HCT116 (cell line): ENCODE measurements around the gene SPOCK3. TPM values are rescaled to one million over a fixed set of nuclear protein-coding genes. Genes with fewer than 3 reads are reported as not detected.
"Not testable (repeated sequence)": the region's sequence is repeated elsewhere in the genome, so short reads cannot be mapped to it uniquely, and the experiment has no call there.

Source experiments
- ATAC-seq: fragments of 200-7000 bp; cut with Tn5 transposase; 2 replicates; pipeline ENCODE4 v1.9.1; 2020; ENCODE audit warnings: mild to moderate bottlenecking, moderate library complexity
- BruUV-seq: library from RNA; stranded (reverse); fragments of 400-500 nt; replicated peaks from 2 replicates; lab custom pipeline; 2021; lab: Mats Ljungman, UMichigan
- CTCF ChIA-PET: fragments of 300-600 bp; sonication (Branson Sonifier 250); formaldehyde crosslinking; loops from one replicate; lab custom pipeline; 2021; ENCODE audit warnings: antibody characterized with exemption; lab: Charles Lee
- POLR2A ChIA-PET: fragments of 300-600, 350-600 bp; sonication (Branson Sonifier 250); formaldehyde crosslinking; loops from one replicate; lab custom pipeline; 2021; ENCODE audit warnings: antibody characterized with exemption; lab: Charles Lee
- RAD21 ChIA-PET, 2 experiments: fragments of 300-600 bp; sonication (Branson Sonifier 250); formaldehyde crosslinking; loops; one replicate each; lab custom pipeline; 2023; ENCODE audit warnings: low total read pairs in 2 of 2; ENCODE audit not compliant: uncharacterized antibody in 2 of 2, unreplicated experiment in 2 of 2, low non-redundant PET in 1 of 2; lab: Charles Lee
- DNase-seq: peaks from one replicate; pipeline ENCODE4 v3.0.0-alpha.2; 2010; ENCODE audit warnings: low read depth, low spot score
- H2AFZ ChIP-seq: fragments of 200-600 bp; shearing (Covaris generic), sonication (generic); 2 replicates; pipeline ENCODE4 v1.6.1; 2017; ENCODE audit warnings: low read depth, mixed run types, mixed read lengths, antibody characterized with exemption, low read length; ENCODE audit not compliant: poor library complexity, severe bottlenecking
- H3K27ac ChIP-seq: 2 replicates; pipeline ENCODE4 v1.5.1; 2012; ENCODE audit warnings: low read depth, low read length
- H3K27me3 ChIP-seq: fragments of 200-600 bp; sonication (generic); 2 replicates; pipeline ENCODE4 v1.6.1; 2016; ENCODE audit warnings: mixed run types, low read length, mixed read lengths; ENCODE audit not compliant: insufficient read depth
- H3K36me3 ChIP-seq, 2 experiments: fragments of 200-500 bp in 1 of 2; fragments of 200-600 bp in 1 of 2; sonication (Bioruptor generic) in 1 of 2; sonication (generic) in 1 of 2; 2 replicates each; pipeline versions ENCODE4 v1.5.1 to v1.6.1; 2014 to 2016; ENCODE audit warnings: low read length in 2 of 2, inconsistent platforms in 1 of 2, mixed read lengths in 1 of 2, mixed run types in 1 of 2; ENCODE audit not compliant: insufficient read depth in 2 of 2, control insufficient read depth in 1 of 2
- H3K4me1 ChIP-seq, 2 experiments: fragments of 200-600 bp in 1 of 2; sonication (generic) in 1 of 2; 2 replicates each; pipeline versions ENCODE4 v1.5.1 to v1.6.1; 2012 to 2017; ENCODE audit warnings: low read length in 2 of 2, inconsistent platforms in 1 of 2, mild to moderate bottlenecking in 1 of 2, mixed read lengths in 1 of 2, mixed run types in 1 of 2, moderate library complexity in 1 of 2; ENCODE audit not compliant: insufficient read depth in 2 of 2, control insufficient read depth in 1 of 2
- H3K4me2 ChIP-seq: fragments of 200-600 bp; sonication (generic); 2 replicates; pipeline ENCODE4 v1.6.1; 2017; ENCODE audit warnings: mixed run types, low read length, mixed read lengths
- H3K4me3 ChIP-seq, 2 experiments: fragments of 200-600 bp in 1 of 2; sonication (generic) in 1 of 2; replicated peaks in 1 of 2; 2 replicates each; pipeline ENCODE4 v1.5.1; 2011 to 2016; ENCODE audit warnings: low read length in 2 of 2, control low read depth in 1 of 2, low read depth in 1 of 2, mild to moderate bottlenecking in 1 of 2, mixed read lengths in 1 of 2, mixed run types in 1 of 2
- H3K79me2 ChIP-seq: fragments of 200-600 bp; sonication (generic); 2 replicates; pipeline ENCODE4 v1.6.1; 2017; ENCODE audit warnings: mild to moderate bottlenecking, mixed run types, low read length, moderate library complexity, mixed read lengths; ENCODE audit not compliant: insufficient read depth
- H3K9ac ChIP-seq: fragments of 200-600 bp; sonication (generic); 2 replicates; pipeline ENCODE4 v1.6.1; 2016; ENCODE audit warnings: low read length, mixed read lengths
- H3K9me2 ChIP-seq: fragments of 200-600 bp; sonication (generic), shearing (Covaris generic); 2 replicates; pipeline ENCODE4 v1.6.1; 2017; ENCODE audit warnings: mixed run types, mild to moderate bottlenecking, moderate library complexity; ENCODE audit not compliant: insufficient read depth
- H3K9me3 ChIP-seq, 2 experiments: fragments of 200-500 bp in 1 of 2; fragments of 200-600 bp in 1 of 2; sonication (Bioruptor generic) in 1 of 2; sonication (generic) in 1 of 2; 2 replicates each; pipeline ENCODE4 v1.6.1; 2014 to 2017; ENCODE audit warnings: low read length in 2 of 2, mixed read lengths in 2 of 2, inconsistent platforms in 1 of 2, low read depth in 1 of 2, mild to moderate bottlenecking in 1 of 2, mixed run types in 1 of 2, moderate library complexity in 1 of 2; ENCODE audit not compliant: control insufficient read depth in 1 of 2, insufficient read depth in 1 of 2
- H4K20me1 ChIP-seq: fragments of 200-600 bp; sonication (generic), shearing (Covaris generic); 2 replicates; pipeline ENCODE4 v1.6.1; 2017; ENCODE audit warnings: mixed run types, mild to moderate bottlenecking, moderate library complexity; ENCODE audit not compliant: insufficient read depth
- CEBPB ChIP-seq: IDR thresholded peaks from 2 replicates; pipeline ENCODE4 v1.6.1; 2012; ENCODE audit warnings: low read depth
- JUND ChIP-seq: IDR thresholded peaks from 2 replicates; pipeline ENCODE4 v1.6.1; 2012
- POLR2A ChIP-seq: IDR thresholded peaks from 2 replicates; pipeline ENCODE4 v1.7.0; 2011; ENCODE audit warnings: borderline replicate concordance; ENCODE audit not compliant: insufficient read depth, insufficient read length; ENCODE audit errors: extremely low read depth
- POLR2AphosphoS5 ChIP-seq: IDR thresholded peaks from 2 replicates; pipeline ENCODE4 v1.6.1; 2011; ENCODE audit warnings: mild to moderate bottlenecking, low read depth, low read length, moderate library complexity
- RAD21 ChIP-seq: IDR thresholded peaks from 2 replicates; pipeline ENCODE4 v1.6.1; 2012; ENCODE audit warnings: low read depth, mild to moderate bottlenecking
- SRF ChIP-seq: IDR thresholded peaks from 2 replicates; pipeline ENCODE4 v1.6.1; 2012; ENCODE audit warnings: low read depth
- TCF7L2 ChIP-seq: IDR thresholded peaks from 2 replicates; pipeline ENCODE4 v1.7.0; 2011; ENCODE audit warnings: borderline replicate concordance, inconsistent platforms; ENCODE audit not compliant: insufficient read depth, insufficient read length; ENCODE audit errors: extremely low read depth
- YY1 ChIP-seq: IDR thresholded peaks from 2 replicates; pipeline ENCODE4 v1.6.1; 2011; ENCODE audit warnings: low read length, low read depth, moderate library complexity, mild to moderate bottlenecking; ENCODE audit not compliant: insufficient replicate concordance; ENCODE audit errors: extremely low read depth
- intact Hi-C: fragments of 100-400 bp; cut with micrococcal nuclease; formaldehyde crosslinking; loops from 2 replicates; pipeline ENCODE4 v1.10.0; 2022
- total RNA-seq: library from RNA; stranded (reverse); gene quantifications from one replicate; pipeline ENCODE4 v1.2.1, GENCODE V29; 2021; ENCODE audit not compliant: unreplicated experiment
- TF ChIP-seq, protein P1 (sequence below): IDR thresholded peaks from 2 replicates; pipeline ENCODE4 v1.6.1; 2011; ENCODE audit warnings: mild to moderate bottlenecking, low read length, moderate library complexity; ENCODE audit not compliant: insufficient replicate concordance; ENCODE audit errors: extremely low read depth
- TF ChIP-seq, protein P2 (sequence below): IDR thresholded peaks from 2 replicates; pipeline ENCODE4 v1.6.1; 2012
- TF ChIP-seq, protein P3 (sequence below), 3 experiments: fragments of 200-600 bp in 1 of 3; sonication (generic) in 1 of 3; IDR thresholded peaks in 2 of 3; conservative IDR thresholded peaks in 1 of 3; 2 replicates each; pipeline ENCODE4 v1.5.1; 2012 to 2017; ENCODE audit warnings: low read depth in 2 of 3, low read length in 2 of 3, antibody characterized with exemption in 1 of 3, borderline replicate concordance in 1 of 3, control low read depth in 1 of 3, mild to moderate bottlenecking in 1 of 3, mixed read lengths in 1 of 3, mixed run types in 1 of 3, moderate library complexity in 1 of 3; ENCODE audit not compliant: insufficient read depth in 1 of 3
- TF ChIP-seq, protein P4 (sequence below): IDR thresholded peaks from 2 replicates; pipeline ENCODE4 v1.6.1; 2012; ENCODE audit warnings: low read depth

SPOCK3 gene
- total RNA-seq, 1 experiment from 2014 or later, result 1.7 TPM

DNA sequence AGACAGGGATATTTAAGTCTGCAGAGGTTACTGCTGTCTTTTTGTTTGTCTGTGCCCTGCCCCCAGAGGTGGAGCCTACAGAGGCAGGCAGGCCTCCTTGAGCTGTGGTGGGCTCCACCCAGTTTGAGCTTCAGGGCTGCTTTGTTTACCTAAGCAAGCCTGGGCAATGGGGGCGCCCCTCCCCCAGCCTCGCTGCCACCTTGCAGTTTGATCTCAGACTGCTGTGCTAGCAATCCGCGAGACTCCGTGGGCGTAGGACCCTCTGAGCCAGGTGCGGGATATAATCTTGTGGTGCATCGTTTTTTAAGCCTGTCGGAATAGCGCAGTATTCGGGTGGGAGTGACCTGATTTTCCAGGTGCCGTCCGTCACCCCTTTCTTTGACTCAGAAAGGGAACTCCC is 47.3 kb upstream of the SPOCK3 start:
- H3K9ac ChIP-seq, H3K4me2 ChIP-seq, RAD21 ChIA-PET, H3K27ac ChIP-seq, POLR2A ChIA-PET, ATAC-seq, H3K79me2 ChIP-seq, H3K9me2 ChIP-seq, BruUV-seq, H3K9me3 ChIP-seq, H4K20me1 ChIP-seq, H3K36me3 ChIP-seq, H2AFZ ChIP-seq, H3K4me3 ChIP-seq, intact Hi-C loops, H3K27me3 ChIP-seq, H3K4me1 ChIP-seq, CTCF ChIA-PET, DNase-seq: not testable (repeated sequence)

DNA sequence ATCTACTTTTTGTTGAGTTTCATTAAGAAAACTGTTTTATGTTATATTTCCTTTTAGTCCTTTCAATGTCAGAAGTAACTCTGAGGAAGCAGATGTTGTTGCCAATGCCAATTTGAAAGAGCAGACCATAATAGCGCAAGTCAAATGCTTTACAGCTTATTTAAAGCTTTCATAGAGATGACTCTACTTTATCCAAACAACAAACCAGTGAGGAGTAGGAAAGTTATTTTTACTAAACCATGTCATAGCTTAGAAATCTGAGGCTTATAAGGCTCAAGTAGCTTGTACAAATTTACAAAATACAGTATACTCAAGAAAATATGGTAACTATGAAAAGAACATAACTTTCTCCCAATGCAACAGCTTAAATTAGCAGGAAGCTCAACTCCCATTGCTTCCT is 40.1 kb upstream of the SPOCK3 start:
- BruUV-seq, result no TSS peak
- no peaks in the 10 kb centered on the region for H3K9me3 ChIP-seq
- no peak overlapping the region for H3K27ac ChIP-seq
- ChIA-PET CTCF (no interaction called here), RAD21 (no interaction called here), POLR2A (no interaction called here)
- H3K4me3 ChIP-seq, result no peak overlapping the region
- no peaks in the 10 kb centered on the region for H3K36me3 ChIP-seq
- no peak overlapping the region for H3K4me2 ChIP-seq
- no peak overlapping the region for H2AFZ ChIP-seq
- H3K27me3 ChIP-seq, result no peaks in the 10 kb centered on the region
- no peaks in the 10 kb centered on the region for H3K4me1 ChIP-seq
- no peak overlapping the region for H3K9ac ChIP-seq
- H3K9me2 ChIP-seq, result no peaks in the 10 kb centered on the region
- H3K79me2 ChIP-seq, result no peaks in the 10 kb centered on the region
- intact Hi-C loops, result no loop called here
- no peaks in the 10 kb centered on the region; the same call in 1 of the 2 replicates for H4K20me1 ChIP-seq
- no peak for ATAC-seq
- no peak for DNase-seq
- TF ChIP-seq, protein P1, sequence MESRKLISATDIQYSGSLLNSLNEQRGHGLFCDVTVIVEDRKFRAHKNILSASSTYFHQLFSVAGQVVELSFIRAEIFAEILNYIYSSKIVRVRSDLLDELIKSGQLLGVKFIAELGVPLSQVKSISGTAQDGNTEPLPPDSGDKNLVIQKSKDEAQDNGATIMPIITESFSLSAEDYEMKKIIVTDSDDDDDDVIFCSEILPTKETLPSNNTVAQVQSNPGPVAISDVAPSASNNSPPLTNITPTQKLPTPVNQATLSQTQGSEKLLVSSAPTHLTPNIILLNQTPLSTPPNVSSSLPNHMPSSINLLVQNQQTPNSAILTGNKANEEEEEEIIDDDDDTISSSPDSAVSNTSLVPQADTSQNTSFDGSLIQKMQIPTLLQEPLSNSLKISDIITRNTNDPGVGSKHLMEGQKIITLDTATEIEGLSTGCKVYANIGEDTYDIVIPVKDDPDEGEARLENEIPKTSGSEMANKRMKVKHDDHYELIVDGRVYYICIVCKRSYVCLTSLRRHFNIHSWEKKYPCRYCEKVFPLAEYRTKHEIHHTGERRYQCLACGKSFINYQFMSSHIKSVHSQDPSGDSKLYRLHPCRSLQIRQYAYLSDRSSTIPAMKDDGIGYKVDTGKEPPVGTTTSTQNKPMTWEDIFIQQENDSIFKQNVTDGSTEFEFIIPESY, result no peak
- TF ChIP-seq JUND, result no peak
- no peak for TF ChIP-seq SRF
- TF ChIP-seq RAD21, result no peak
- TF ChIP-seq, protein P2, sequence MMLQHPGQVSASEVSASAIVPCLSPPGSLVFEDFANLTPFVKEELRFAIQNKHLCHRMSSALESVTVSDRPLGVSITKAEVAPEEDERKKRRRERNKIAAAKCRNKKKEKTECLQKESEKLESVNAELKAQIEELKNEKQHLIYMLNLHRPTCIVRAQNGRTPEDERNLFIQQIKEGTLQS, result no peak
- no peak for TF ChIP-seq TCF7L2
- TF ChIP-seq YY1, result no peak
- TF ChIP-seq, protein P3, sequence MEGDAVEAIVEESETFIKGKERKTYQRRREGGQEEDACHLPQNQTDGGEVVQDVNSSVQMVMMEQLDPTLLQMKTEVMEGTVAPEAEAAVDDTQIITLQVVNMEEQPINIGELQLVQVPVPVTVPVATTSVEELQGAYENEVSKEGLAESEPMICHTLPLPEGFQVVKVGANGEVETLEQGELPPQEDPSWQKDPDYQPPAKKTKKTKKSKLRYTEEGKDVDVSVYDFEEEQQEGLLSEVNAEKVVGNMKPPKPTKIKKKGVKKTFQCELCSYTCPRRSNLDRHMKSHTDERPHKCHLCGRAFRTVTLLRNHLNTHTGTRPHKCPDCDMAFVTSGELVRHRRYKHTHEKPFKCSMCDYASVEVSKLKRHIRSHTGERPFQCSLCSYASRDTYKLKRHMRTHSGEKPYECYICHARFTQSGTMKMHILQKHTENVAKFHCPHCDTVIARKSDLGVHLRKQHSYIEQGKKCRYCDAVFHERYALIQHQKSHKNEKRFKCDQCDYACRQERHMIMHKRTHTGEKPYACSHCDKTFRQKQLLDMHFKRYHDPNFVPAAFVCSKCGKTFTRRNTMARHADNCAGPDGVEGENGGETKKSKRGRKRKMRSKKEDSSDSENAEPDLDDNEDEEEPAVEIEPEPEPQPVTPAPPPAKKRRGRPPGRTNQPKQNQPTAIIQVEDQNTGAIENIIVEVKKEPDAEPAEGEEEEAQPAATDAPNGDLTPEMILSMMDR (IDR thresholded peaks at IDR 0.05 in 2 of 3, conservative IDR thresholded peaks at IDR 0.05 in 1 of 3; ENCODE audit: borderline replicate concordance in 1 of 3, insufficient read depth in 1 of 3, low read depth in 2 of 3, low read length in 2 of 3), result no peak
- no peak for TF ChIP-seq POLR2A
- no peak for TF ChIP-seq POLR2AphosphoS5
- TF ChIP-seq CEBPB, result no peak
- TF ChIP-seq, protein P4, sequence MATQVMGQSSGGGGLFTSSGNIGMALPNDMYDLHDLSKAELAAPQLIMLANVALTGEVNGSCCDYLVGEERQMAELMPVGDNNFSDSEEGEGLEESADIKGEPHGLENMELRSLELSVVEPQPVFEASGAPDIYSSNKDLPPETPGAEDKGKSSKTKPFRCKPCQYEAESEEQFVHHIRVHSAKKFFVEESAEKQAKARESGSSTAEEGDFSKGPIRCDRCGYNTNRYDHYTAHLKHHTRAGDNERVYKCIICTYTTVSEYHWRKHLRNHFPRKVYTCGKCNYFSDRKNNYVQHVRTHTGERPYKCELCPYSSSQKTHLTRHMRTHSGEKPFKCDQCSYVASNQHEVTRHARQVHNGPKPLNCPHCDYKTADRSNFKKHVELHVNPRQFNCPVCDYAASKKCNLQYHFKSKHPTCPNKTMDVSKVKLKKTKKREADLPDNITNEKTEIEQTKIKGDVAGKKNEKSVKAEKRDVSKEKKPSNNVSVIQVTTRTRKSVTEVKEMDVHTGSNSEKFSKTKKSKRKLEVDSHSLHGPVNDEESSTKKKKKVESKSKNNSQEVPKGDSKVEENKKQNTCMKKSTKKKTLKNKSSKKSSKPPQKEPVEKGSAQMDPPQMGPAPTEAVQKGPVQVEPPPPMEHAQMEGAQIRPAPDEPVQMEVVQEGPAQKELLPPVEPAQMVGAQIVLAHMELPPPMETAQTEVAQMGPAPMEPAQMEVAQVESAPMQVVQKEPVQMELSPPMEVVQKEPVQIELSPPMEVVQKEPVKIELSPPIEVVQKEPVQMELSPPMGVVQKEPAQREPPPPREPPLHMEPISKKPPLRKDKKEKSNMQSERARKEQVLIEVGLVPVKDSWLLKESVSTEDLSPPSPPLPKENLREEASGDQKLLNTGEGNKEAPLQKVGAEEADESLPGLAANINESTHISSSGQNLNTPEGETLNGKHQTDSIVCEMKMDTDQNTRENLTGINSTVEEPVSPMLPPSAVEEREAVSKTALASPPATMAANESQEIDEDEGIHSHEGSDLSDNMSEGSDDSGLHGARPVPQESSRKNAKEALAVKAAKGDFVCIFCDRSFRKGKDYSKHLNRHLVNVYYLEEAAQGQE, result no peak
